H1 (cell line): ENCODE data around the gene STX17. TPM values are rescaled to one million over a fixed set of nuclear protein-coding genes. Genes with fewer than 3 reads are reported as not detected.

Experiments
- BRCA1 ChIP-seq: IDR thresholded peaks from 2 replicates; pipeline ENCODE4 v1.6.1; 2012; ENCODE audit warnings: low read depth, low read length, improper control_type of control experiment
- CTBP2 ChIP-seq: IDR thresholded peaks from 2 replicates; pipeline ENCODE4 v1.7.0; 2011; ENCODE audit warnings: borderline replicate concordance, mild to moderate bottlenecking, moderate library complexity, mixed read lengths, low read length; ENCODE audit not compliant: insufficient read depth, insufficient read length
- JUN ChIP-seq: IDR thresholded peaks from 2 replicates; pipeline ENCODE4 v1.6.1; 2011; ENCODE audit warnings: low read depth, mild to moderate bottlenecking, improper control_type of control experiment, low read length
- JUND ChIP-seq: IDR thresholded peaks from 2 replicates; pipeline ENCODE4 v1.6.1; 2011; ENCODE audit warnings: mild to moderate bottlenecking, improper control_type of control experiment, low read length
- RFX5 ChIP-seq: IDR thresholded peaks from 2 replicates; pipeline ENCODE4 v1.6.1; 2011; ENCODE audit warnings: low read depth, low read length, improper control_type of control experiment, borderline replicate concordance
- SAP30 ChIP-seq: fragments of 300-600 bp; sonication (generic); IDR thresholded peaks from 2 replicates; pipeline ENCODE4 v1.7.1; 2012; ENCODE audit warnings: low read length, moderate library complexity, mild to moderate bottlenecking, inconsistent platforms; ENCODE audit not compliant: insufficient read depth, insufficient replicate concordance
- SRF ChIP-seq: IDR thresholded peaks from 2 replicates; pipeline ENCODE4 v1.6.1; 2011; ENCODE audit warnings: mild to moderate bottlenecking, low read depth, low read length, moderate library complexity
- TBP ChIP-seq: IDR thresholded peaks from 2 replicates; pipeline ENCODE4 v1.6.1; 2011; ENCODE audit warnings: low read depth, low read length, improper control_type of control experiment
- polyA plus RNA-seq, 7 experiments: library from polyadenylated mRNA; depleted of rRNA in 3 of 7; stranded (reverse) in 5 of 7; unstranded in 2 of 7; fragments of >200 nt in 5 of 7; fragments of 200-250 nt in 2 of 7; gene quantifications; 1 replicate in 5 of 7; 2 replicates in 1 of 7; 4 replicates in 1 of 7; pipeline versions ENCODE4 v1.2.1 to v1.2.3, GENCODE V29; 2011 to 2013; ENCODE audit warnings: missing spikeins in 2 of 7, mixed read lengths in 2 of 7
- total RNA-seq: library from RNA; stranded (reverse); fragmentation: NEBNext Ultra II Directional; extraction: Animal tissue kit (Norgen Biotek cat#: 25700); gene quantifications from 2 replicates; pipeline ENCODE4 v1.2.1, GENCODE V29; 2021

The STX17 gene
- total and polyA plus RNA-seq, 2 of the 8 experiments (the other 6 are each of a cell fraction or from before 2014, with no cell fraction given) = 4.5 to 16.3 TPM

GRCh38 chr9:99895510-99895909 is 10.9 kb upstream of the STX17 start (continued):
- TF ChIP-seq SAP30 = no peak
- TF ChIP-seq JUN = no peak
- TF ChIP-seq CTBP2 = no peak
- TF ChIP-seq JUND = no peak
- no peak for TF ChIP-seq SRF
- TF ChIP-seq RFX5 = no peak
- TF ChIP-seq BRCA1 = no peak
- no peak for TF ChIP-seq TBP
